ENCODE measurements around the gene WDR3.
"Not testable (repeated sequence)": the region's sequence is repeated elsewhere in the genome, so short reads cannot be mapped to it uniquely, and the experiment has no call there.

WDR3 gene

GRCh38 chr1:117919376-117919775, 10.2 kb upstream of the WDR3 start:
- no peak for TF ChIP-seq JUND (IDR thresholded peaks at IDR 0.05; ENCODE audit: low read depth)
- no peak for DNase-seq (ENCODE audit: low read depth in 1 of 2, low spot score in 1 of 2)
- in situ Hi-C loops (cut with HindIII; ENCODE audit: low pct_unique_long_range_greater_than_20kb, low sequenced_read_pairs): no loop called here

GRCh38 chr1:117921991-117922390, 7.5 kb upstream of the WDR3 start:
- TF ChIP-seq JUND (IDR thresholded peaks at IDR 0.05; ENCODE audit: low read depth): no peak

GRCh38 chr1:117922717-117923116, 6.8 kb upstream of the WDR3 start:
- in situ Hi-C loops (cut with HindIII; ENCODE audit: low pct_unique_long_range_greater_than_20kb, low sequenced_read_pairs); DNase-seq (ENCODE audit: low read depth in 1 of 2, low spot score in 1 of 2): not testable (repeated sequence)

More at GRCh38 chr1:117921991-117922390, 7.5 kb upstream of the WDR3 start:
- DNase-seq (ENCODE audit: low read depth in 1 of 2, low spot score in 1 of 2): no peak
- in situ Hi-C loops (cut with HindIII; ENCODE audit: low pct_unique_long_range_greater_than_20kb, low sequenced_read_pairs): no loop called here

- in situ Hi-C loops (cut with HindIII; ENCODE audit: low pct_unique_long_range_greater_than_20kb, low sequenced_read_pairs): no loop called here
- DNase-seq (ENCODE audit: low read depth in 1 of 2, low spot score in 1 of 2): no peak
- TF ChIP-seq JUND (IDR thresholded peaks at IDR 0.05; ENCODE audit: low read depth): no peak
Measured at GRCh38 chr1:117925981-117926380, 3.6 kb upstream of the WDR3 start.

- in situ Hi-C loops (cut with HindIII; ENCODE audit: low pct_unique_long_range_greater_than_20kb, low sequenced_read_pairs): no loop called here
- TF ChIP-seq JUND (IDR thresholded peaks at IDR 0.05; ENCODE audit: low read depth): no peak
- peak; percentile 3 to 66 for DNase-seq (ENCODE audit: low read depth in 1 of 2, low spot score in 1 of 2)
Measured at GRCh38 chr1:117928881-117929342, 627 bp upstream of the WDR3 start.

- in situ Hi-C loops (cut with HindIII; ENCODE audit: low pct_unique_long_range_greater_than_20kb, low sequenced_read_pairs): no loop called here
- DNase-seq (ENCODE audit: low read depth in 1 of 2, low spot score in 1 of 2): no peak
- no peak for TF ChIP-seq JUND (IDR thresholded peaks at IDR 0.05; ENCODE audit: low read depth)
Measured at GRCh38 chr1:117930173-117930447, 571 bp downstream of the WDR3 start.

GRCh38 chr1:117930484-117930883, 945 bp downstream of the WDR3 start:
- DNase-seq (ENCODE audit: low read depth in 1 of 2, low spot score in 1 of 2): no peak
- no peak for TF ChIP-seq JUND (IDR thresholded peaks at IDR 0.05; ENCODE audit: low read depth)
- in situ Hi-C loops (cut with HindIII; ENCODE audit: low pct_unique_long_range_greater_than_20kb, low sequenced_read_pairs): no loop called here

GRCh38 chr1:117932576-117932975, 3.0 kb downstream of the WDR3 start:
- no peak for DNase-seq (ENCODE audit: low read depth in 1 of 2, low spot score in 1 of 2)
- TF ChIP-seq JUND (IDR thresholded peaks at IDR 0.05; ENCODE audit: low read depth): no peak
- in situ Hi-C loops (cut with HindIII; ENCODE audit: low pct_unique_long_range_greater_than_20kb, low sequenced_read_pairs): no loop called here

GRCh38 chr1:117933769-117934168, 4.2 kb downstream of the WDR3 start:
- no peak for DNase-seq (ENCODE audit: low read depth in 1 of 2, low spot score in 1 of 2)
- no peak for TF ChIP-seq JUND (IDR thresholded peaks at IDR 0.05; ENCODE audit: low read depth)
- in situ Hi-C loops (cut with HindIII; ENCODE audit: low pct_unique_long_range_greater_than_20kb, low sequenced_read_pairs): no loop called here

- in situ Hi-C loops (cut with HindIII; ENCODE audit: low pct_unique_long_range_greater_than_20kb, low sequenced_read_pairs): no loop called here
- TF ChIP-seq JUND (IDR thresholded peaks at IDR 0.05; ENCODE audit: low read depth): no peak
- DNase-seq (ENCODE audit: low read depth in 1 of 2, low spot score in 1 of 2): no peak
Measured at GRCh38 chr1:117942293-117942692, 12.8 kb downstream of the WDR3 start.

GRCh38 chr1:117952386-117952785, 22.8 kb downstream of the WDR3 start:
- TF ChIP-seq JUND (IDR thresholded peaks at IDR 0.05; ENCODE audit: low read depth): no peak
- DNase-seq (ENCODE audit: low read depth in 1 of 2, low spot score in 1 of 2): no peak
- in situ Hi-C loops (cut with HindIII; ENCODE audit: low pct_unique_long_range_greater_than_20kb, low sequenced_read_pairs): no loop called here

GRCh38 chr1:117959364-117959763, 29.8 kb downstream of the WDR3 start:
- no peak for TF ChIP-seq JUND (IDR thresholded peaks at IDR 0.05; ENCODE audit: low read depth)
- in situ Hi-C loops (cut with HindIII; ENCODE audit: low pct_unique_long_range_greater_than_20kb, low sequenced_read_pairs): no loop called here
- no peak for DNase-seq (ENCODE audit: low read depth in 1 of 2, low spot score in 1 of 2)

GRCh38 chr1:117964290-117965038, 34.9 kb downstream of the WDR3 start:
- TF ChIP-seq JUND (IDR thresholded peaks at IDR 0.05; ENCODE audit: low read depth): no peak
- in situ Hi-C loops (cut with HindIII; ENCODE audit: low pct_unique_long_range_greater_than_20kb, low sequenced_read_pairs): no loop called here
- no peak for DNase-seq (ENCODE audit: low read depth in 1 of 2, low spot score in 1 of 2)

GRCh38 chr1:117967477-117967876, 37.9 kb downstream of the WDR3 start:
- TF ChIP-seq JUND (IDR thresholded peaks at IDR 0.05; ENCODE audit: low read depth): no peak
- DNase-seq (ENCODE audit: low read depth in 1 of 2, low spot score in 1 of 2): peak in 1 of 2 experiments; percentile 41
- in situ Hi-C loops (cut with HindIII; ENCODE audit: low pct_unique_long_range_greater_than_20kb, low sequenced_read_pairs): no loop called here

Measured in T47D (cell line).